H9 (cell line): ENCODE data around the gene TREM1. TPM values are rescaled to one million over a fixed set of nuclear protein-coding genes. Genes with fewer than 3 reads are reported as not detected.
A peak's percentile ranks its signal among the peaks of the same experiment; 100 is the strongest.

Source experiments
- DNase-seq: peaks from one replicate; pipeline ENCODE4 v3.0.0-alpha.2; 2017
- H2AFZ ChIP-seq: one replicate; pipeline ENCODE4 v1.6.1; 2013; ENCODE audit warnings: mild to moderate bottlenecking, low read length, control low read depth, moderate library complexity
- H2AK5ac ChIP-seq: 2 replicates; pipeline ENCODE4 v1.6.1; 2013; ENCODE audit warnings: low read length, control low read depth, mixed read lengths; ENCODE audit not compliant: insufficient read length
- H2BK120ac ChIP-seq: one replicate; pipeline ENCODE4 v1.6.1; 2013; ENCODE audit warnings: low read depth, mild to moderate bottlenecking, low read length, control low read depth, inconsistent platforms; ENCODE audit not compliant: poor library complexity, severe bottlenecking
- H2BK12ac ChIP-seq: 2 replicates; pipeline ENCODE4 v1.6.1; 2013; ENCODE audit warnings: low read length, control low read depth, mixed read lengths, low read depth; ENCODE audit not compliant: insufficient read length
- H2BK15ac ChIP-seq: 2 replicates; pipeline ENCODE4 v1.6.1; 2013; ENCODE audit warnings: low read depth, low read length, control low read depth
- H2BK20ac ChIP-seq: one replicate; pipeline ENCODE4 v1.6.1; 2013; ENCODE audit warnings: low read depth, mild to moderate bottlenecking, low read length, control low read depth, inconsistent platforms; ENCODE audit not compliant: poor library complexity, severe bottlenecking
- H2BK5ac ChIP-seq: 2 replicates; pipeline ENCODE4 v1.6.1; 2013; ENCODE audit warnings: low read length, control low read depth, mixed read lengths; ENCODE audit not compliant: insufficient read length
- H3K14ac ChIP-seq: 2 replicates; pipeline ENCODE4 v1.6.1; 2013; ENCODE audit warnings: low read length, control low read depth; ENCODE audit not compliant: insufficient read depth
- H3K18ac ChIP-seq: 2 replicates; pipeline ENCODE4 v1.6.1; 2013; ENCODE audit warnings: low read depth, mild to moderate bottlenecking, mixed read lengths, low read length, control low read depth; ENCODE audit not compliant: insufficient read length
- H3K23ac ChIP-seq: 2 replicates; pipeline ENCODE4 v1.6.1; 2013; ENCODE audit warnings: low read length, control low read depth, mixed read lengths, low read depth; ENCODE audit not compliant: insufficient read length
- H3K23me2 ChIP-seq: 2 replicates; pipeline ENCODE4 v1.6.1; 2013; ENCODE audit warnings: low read depth, mild to moderate bottlenecking, mixed read lengths, low read length, control low read depth; ENCODE audit not compliant: insufficient read length, poor library complexity, severe bottlenecking
- H3K27ac ChIP-seq: 2 replicates; pipeline ENCODE4 v1.5.1; 2013; ENCODE audit warnings: low read length, control low read depth, mixed read lengths, low read depth; ENCODE audit not compliant: insufficient read length
- H3K27me3 ChIP-seq: 2 replicates; pipeline ENCODE4 v1.6.1; 2013; ENCODE audit warnings: low read length, control low read depth, inconsistent platforms; ENCODE audit not compliant: insufficient read depth
- H3K4ac ChIP-seq: 2 replicates; pipeline ENCODE4 v1.6.1; 2013; ENCODE audit warnings: low read depth, mild to moderate bottlenecking, control low read depth, inconsistent platforms, low read length, moderate library complexity
- H3K4me1 ChIP-seq: 2 replicates; pipeline ENCODE4 v1.6.1; 2013; ENCODE audit warnings: low read length, control low read depth, inconsistent platforms; ENCODE audit not compliant: insufficient read depth
- H3K4me2 ChIP-seq: 2 replicates; pipeline ENCODE4 v1.6.1; 2013; ENCODE audit warnings: low read length, control low read depth, mixed read lengths; ENCODE audit not compliant: insufficient read length, insufficient read depth
- H3K56ac ChIP-seq: 2 replicates; pipeline ENCODE4 v1.6.1; 2013; ENCODE audit warnings: low read depth, mild to moderate bottlenecking, mixed read lengths, low read length, control low read depth; ENCODE audit not compliant: insufficient read length
- H3K79me1 ChIP-seq: 2 replicates; pipeline ENCODE4 v1.6.1; 2013; ENCODE audit warnings: low read depth, mild to moderate bottlenecking, moderate library complexity, low read length, control low read depth, inconsistent platforms; ENCODE audit not compliant: insufficient read depth, poor library complexity, severe bottlenecking
- H3K79me2 ChIP-seq: 2 replicates; pipeline ENCODE4 v1.6.1; 2013; ENCODE audit warnings: low read length, control low read depth, inconsistent platforms; ENCODE audit not compliant: insufficient read depth
- H3K9ac ChIP-seq: 2 replicates; pipeline ENCODE4 v1.6.1; 2013; ENCODE audit warnings: low read length, control low read depth, mixed read lengths; ENCODE audit not compliant: insufficient read length; ENCODE audit errors: extremely low read depth
- H3K9me3 ChIP-seq: one replicate; pipeline ENCODE4 v1.6.1; 2013; ENCODE audit warnings: low read depth, low read length, inconsistent platforms; ENCODE audit not compliant: control insufficient read depth
- H3T11ph ChIP-seq: one replicate; pipeline ENCODE4 v1.6.1; 2013; ENCODE audit warnings: mild to moderate bottlenecking, low read length, control low read depth, inconsistent platforms
- H4K20me1 ChIP-seq: one replicate; pipeline ENCODE4 v1.6.1; 2013; ENCODE audit not compliant: control insufficient read depth, insufficient read length, insufficient read depth
- H4K5ac ChIP-seq: 2 replicates; pipeline ENCODE4 v1.6.1; 2013; ENCODE audit warnings: low read depth, mild to moderate bottlenecking, mixed read lengths, low read length, control low read depth; ENCODE audit not compliant: insufficient read length
- H4K8ac ChIP-seq: replicated peaks from 2 replicates; pipeline ENCODE4 v1.6.1; 2013; ENCODE audit warnings: low read length, control low read depth, mixed read lengths, low read depth; ENCODE audit not compliant: insufficient read length
- H4K91ac ChIP-seq: 2 replicates; pipeline ENCODE4 v1.6.1; 2013; ENCODE audit warnings: low read depth, mild to moderate bottlenecking, moderate library complexity, mixed read lengths, low read length, control low read depth; ENCODE audit not compliant: insufficient read length
- H3K27ac Mint-ChIP-seq, 3 experiments: 2 replicates in 2 of 3; 3 replicates in 1 of 3; pipeline ENCODE4 v1.8.0; 2020 to 2021; ENCODE audit warnings: mixed read lengths in 3 of 3, mild to moderate bottlenecking in 1 of 3, moderate library complexity in 1 of 3
- H3K27me3 Mint-ChIP-seq: 2 replicates; pipeline ENCODE4 v1.8.0; 2021; ENCODE audit warnings: low read depth, mild to moderate bottlenecking, moderate library complexity, mixed read lengths
- H3K36me3 Mint-ChIP-seq, 3 experiments: 2 replicates in 2 of 3; 3 replicates in 1 of 3; pipeline ENCODE4 v1.8.0; 2020 to 2021; ENCODE audit warnings: low read depth in 3 of 3, mixed read lengths in 3 of 3; ENCODE audit not compliant: insufficient read depth in 1 of 3
- H3K4me1 Mint-ChIP-seq, 2 experiments: 2 replicates each; pipeline ENCODE4 v1.8.0; 2020; ENCODE audit warnings: mixed read lengths in 2 of 2
- H3K4me3 Mint-ChIP-seq, 2 experiments: 2 replicates in 1 of 2; 3 replicates in 1 of 2; pipeline ENCODE4 v1.8.0; 2020 to 2021; ENCODE audit warnings: mild to moderate bottlenecking in 2 of 2, mixed read lengths in 2 of 2, moderate library complexity in 1 of 2
- H3K9me3 Mint-ChIP-seq, 2 experiments: 2 replicates in 1 of 2; 3 replicates in 1 of 2; pipeline ENCODE4 v1.8.0; 2020; ENCODE audit warnings: mild to moderate bottlenecking in 2 of 2, mixed read lengths in 2 of 2, moderate library complexity in 1 of 2
- CTCF ChIP-seq: fragments of 200-600 bp; sonication (generic); conservative IDR thresholded peaks from 3 replicates; pipeline ENCODE4 v1.8.0; 2021; ENCODE audit warnings: antibody characterized with exemption, mild to moderate bottlenecking
- WGBS: extraction: QIAGEN DNeasy Blood & Tissue Kit; methylation state at CpG from one replicate; pipeline ENCODE4 v1.1.7; 2013; ENCODE audit warnings: missing lambda C conversion rate, low lambda C conversion rate, mixed read lengths; ENCODE audit not compliant: insufficient read length; ENCODE audit errors: extremely low coverage; 5-methylcytosine and 5-hydroxymethylcytosine counted together
- total RNA-seq: library from RNA; stranded (reverse); gene quantifications from 2 replicates; pipeline ENCODE4 v1.2.1, GENCODE V29; 2021

Gene TREM1
- total RNA-seq, 1 experiment from 2014 or later, result not detected

- Histone ChIP-seq H4K8ac (no peak overlapping the region), H2BK15ac (no peak overlapping the region)
Observed at GRCh38 chr6:41228616-41229015, 57.9 kb downstream of the TREM1 start.

More at GRCh38 chr6:41228616-41229015, 57.9 kb downstream of the TREM1 start:
- Mint-ChIP-seq H3K27ac (no peak overlapping the region; a peak in 1 of 7 replicates), H3K4me1 (peaks cover 6% of the 10 kb centered on the region in 2 experiments; a peak in 3 of 4 replicates), H3K9me3 (no peaks in the 10 kb centered on the region), H3K27me3 (peaks cover 14% of the 10 kb centered on the region; the same call in 1 of the 2 replicates), H3K4me3 (no peak overlapping the region), H3K36me3 (no peaks in the 10 kb centered on the region; a peak in 1 of 7 replicates)
- Histone ChIP-seq H2AK5ac (no peak overlapping the region), H3K18ac (no peak overlapping the region), H3K4me1 (no peaks in the 10 kb centered on the region), H3K27me3 (no peaks in the 10 kb centered on the region), H3K79me2 (no peaks in the 10 kb centered on the region), H2BK120ac (no peak overlapping the region), H3K27ac (no peak overlapping the region), H4K20me1 (no peaks in the 10 kb centered on the region), H4K5ac (no peak overlapping the region), H2BK5ac (no peak overlapping the region), H3K9ac (no peak overlapping the region), H3K23me2 (no peaks in the 10 kb centered on the region), H3K23ac (no peak overlapping the region), H3K79me1 (no peaks in the 10 kb centered on the region), H3K4me2 (no peak overlapping the region), H3K56ac (no peak overlapping the region), H2BK20ac (no peak overlapping the region), H3K4ac (no peak overlapping the region), H3T11ph (no peak overlapping the region), H4K91ac (no peak overlapping the region), H3K14ac (no peak overlapping the region), H2AFZ (no peak overlapping the region), H3K9me3 (no peaks in the 10 kb centered on the region), H2BK12ac (no peak overlapping the region)
- peak; percentile 57 for TF ChIP-seq CTCF
- no CpG with 5 or more reads among the region's 5 CpGs for WGBS
- DNase-seq, result peak; percentile 67
